Jurkat, Clone E6-1 (cell line): ENCODE data around the gene STPG2.
"Not testable (repeated sequence)": the region's sequence is repeated elsewhere in the genome, so short reads cannot be mapped to it uniquely, and the experiment has no call there.

Experiments used
- DNase-seq: peaks from one replicate; pipeline ENCODE4 v3.0.0-alpha.2; 2011; ENCODE audit warnings: low read depth, low spot score
- H3K4me3 ChIP-seq: 2 replicates; pipeline ENCODE4 v1.5.1; 2011; ENCODE audit warnings: mild to moderate bottlenecking, low read length, control low read depth, moderate library complexity

Gene STPG2

DNA sequence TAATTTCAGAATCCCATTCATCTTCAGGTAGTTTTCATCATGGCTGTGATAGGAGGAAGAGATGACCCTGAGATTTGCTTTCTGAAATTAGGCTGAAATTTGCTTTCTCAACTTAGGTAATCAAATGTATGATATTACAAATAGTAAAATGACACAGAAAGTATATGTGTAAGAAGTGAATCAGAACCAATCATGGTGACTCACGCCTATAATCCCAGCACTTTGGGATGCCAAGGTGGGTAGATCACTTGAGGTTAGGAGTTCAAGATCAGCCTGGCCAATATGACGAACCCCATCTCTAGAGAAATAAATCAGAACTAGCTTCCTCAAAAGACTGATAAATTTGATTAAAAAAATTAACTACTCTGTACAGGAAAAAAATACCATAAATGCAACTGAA, 555.4 kb downstream of the STPG2 start:
- no peak for DNase-seq
- no peak overlapping the region for H3K4me3 ChIP-seq

DNA sequence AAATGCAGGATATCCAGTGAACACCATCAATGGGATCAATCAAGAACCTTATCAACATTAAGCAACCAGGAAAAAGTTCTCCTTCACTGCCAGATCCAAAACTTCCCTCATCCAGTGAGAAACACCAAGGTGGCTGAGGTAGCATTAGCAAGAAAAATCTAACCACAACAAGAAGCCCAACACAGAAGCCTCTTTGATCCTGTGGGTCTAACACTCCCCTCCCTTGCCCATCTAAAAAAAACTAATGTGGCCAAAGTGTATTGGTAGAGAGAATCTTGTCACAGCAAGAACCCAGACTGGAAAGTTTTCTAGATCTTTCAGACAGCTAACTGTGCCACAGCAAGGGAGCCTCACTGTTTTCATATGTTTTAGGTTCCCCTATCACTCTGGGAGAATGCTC, 558.0 kb downstream of the STPG2 start:
- no peak overlapping the region for H3K4me3 ChIP-seq
- no peak for DNase-seq

DNA sequence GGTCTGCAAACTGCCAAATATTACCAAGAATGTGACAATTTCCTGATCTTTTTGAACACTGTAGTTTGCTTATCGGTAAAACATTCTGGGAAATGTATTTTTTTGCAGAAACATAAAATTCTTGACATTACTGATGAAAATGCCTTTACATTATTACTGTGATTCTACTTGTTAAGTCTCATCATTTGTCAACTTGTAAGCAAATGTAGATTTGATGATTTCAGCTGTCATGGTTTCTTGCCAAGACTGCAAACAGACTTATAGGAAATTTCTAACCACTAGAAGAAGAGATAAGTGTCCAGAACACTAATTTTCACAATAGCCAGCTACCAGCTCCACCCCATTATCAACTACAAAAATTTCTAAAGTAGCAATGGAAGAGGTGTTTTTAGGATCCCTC, 560.4 kb downstream of the STPG2 start:
- no peak for DNase-seq
- no peak overlapping the region for H3K4me3 ChIP-seq

DNA sequence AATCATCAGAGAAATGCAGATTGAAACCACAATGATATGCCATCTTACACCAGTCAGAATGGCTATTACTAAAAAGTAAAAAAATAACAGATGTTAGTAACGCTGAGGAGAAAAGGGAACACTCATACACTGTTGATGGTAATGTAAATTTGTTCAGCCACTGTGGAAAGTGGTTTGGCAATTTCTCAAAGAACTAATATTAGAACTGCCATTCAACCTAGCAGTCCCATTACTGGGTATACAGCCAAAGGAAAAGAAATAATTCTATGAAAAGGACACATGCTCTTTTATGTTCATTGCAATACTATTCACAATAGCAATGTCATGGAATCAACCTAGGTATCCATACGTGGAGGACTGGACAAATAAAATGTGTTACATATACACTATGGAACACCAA, 566.3 kb downstream of the STPG2 start:
- DNase-seq = no peak
- H3K4me3 ChIP-seq = no peak overlapping the region

DNA sequence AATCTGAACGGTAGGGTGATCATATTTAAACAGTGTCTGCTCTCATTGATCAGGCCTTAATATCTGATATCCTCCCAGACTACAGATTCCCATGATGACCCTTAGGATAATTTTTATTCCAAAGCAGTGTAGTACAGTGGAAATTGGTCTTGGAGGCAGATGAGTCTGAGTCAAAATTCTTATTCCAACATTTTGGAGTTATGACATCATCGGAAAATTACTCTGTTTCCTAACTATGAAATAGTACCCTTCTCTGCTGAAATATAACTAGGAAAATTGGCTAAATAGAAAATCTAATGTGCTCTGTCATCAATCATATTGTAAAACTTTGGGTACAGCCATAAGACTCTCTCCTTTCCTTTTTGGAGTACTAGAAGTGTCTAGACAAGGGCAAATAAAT, 583.3 kb downstream of the STPG2 start:
- no peak for DNase-seq
- no peak overlapping the region for H3K4me3 ChIP-seq

DNA sequence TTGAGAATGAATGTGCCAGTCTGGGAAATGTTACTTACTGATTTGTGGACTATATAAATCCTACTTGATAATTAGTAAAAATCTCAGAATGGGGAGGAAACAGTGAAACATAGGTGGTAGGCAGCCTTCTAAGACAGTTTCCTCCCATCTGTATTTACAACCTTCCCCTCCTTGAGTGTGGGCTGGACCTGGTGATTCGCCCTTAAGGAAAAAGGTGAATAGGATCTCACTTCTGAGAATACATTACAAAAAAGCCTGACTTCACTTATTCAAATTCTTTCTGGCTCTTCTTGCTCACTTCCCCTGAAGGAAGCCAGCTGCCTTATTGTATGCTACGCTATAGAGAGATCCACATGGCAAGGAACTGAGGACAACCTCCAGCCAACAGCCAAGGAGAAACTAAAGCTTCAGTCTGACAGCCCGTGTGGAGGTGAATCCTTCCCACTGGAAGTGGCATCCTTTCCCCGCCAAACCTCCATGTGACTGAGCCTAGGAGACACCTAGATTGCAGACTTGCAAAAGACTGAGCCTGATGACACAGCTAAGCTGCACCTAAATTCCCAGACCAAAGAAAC, 585.0 kb downstream of the STPG2 start:
- no peak for DNase-seq
- no peak overlapping the region for H3K4me3 ChIP-seq

DNA sequence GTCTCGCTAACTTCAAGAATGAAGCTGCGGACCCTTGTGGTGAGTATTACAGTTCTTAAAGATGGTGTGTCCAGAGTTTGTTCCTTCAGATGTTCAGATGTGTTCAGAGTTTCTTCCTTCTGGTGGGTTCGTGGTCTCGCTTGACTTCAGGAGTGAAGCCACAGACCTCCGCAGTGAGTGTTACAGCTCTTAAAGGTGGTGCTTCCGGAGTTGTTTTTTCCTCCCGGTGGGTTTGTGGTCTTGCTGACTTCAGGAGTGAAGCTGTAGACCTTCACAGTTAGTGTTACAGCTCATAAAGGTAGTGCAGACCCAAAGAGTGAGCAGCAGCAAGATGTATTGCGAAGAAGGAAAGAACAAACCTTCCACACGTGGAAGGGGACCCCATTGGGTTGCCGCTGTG, 592.6 kb downstream of the STPG2 start:
- H3K4me3 ChIP-seq = not testable (repeated sequence)
- peak; percentile 37 for DNase-seq

DNA sequence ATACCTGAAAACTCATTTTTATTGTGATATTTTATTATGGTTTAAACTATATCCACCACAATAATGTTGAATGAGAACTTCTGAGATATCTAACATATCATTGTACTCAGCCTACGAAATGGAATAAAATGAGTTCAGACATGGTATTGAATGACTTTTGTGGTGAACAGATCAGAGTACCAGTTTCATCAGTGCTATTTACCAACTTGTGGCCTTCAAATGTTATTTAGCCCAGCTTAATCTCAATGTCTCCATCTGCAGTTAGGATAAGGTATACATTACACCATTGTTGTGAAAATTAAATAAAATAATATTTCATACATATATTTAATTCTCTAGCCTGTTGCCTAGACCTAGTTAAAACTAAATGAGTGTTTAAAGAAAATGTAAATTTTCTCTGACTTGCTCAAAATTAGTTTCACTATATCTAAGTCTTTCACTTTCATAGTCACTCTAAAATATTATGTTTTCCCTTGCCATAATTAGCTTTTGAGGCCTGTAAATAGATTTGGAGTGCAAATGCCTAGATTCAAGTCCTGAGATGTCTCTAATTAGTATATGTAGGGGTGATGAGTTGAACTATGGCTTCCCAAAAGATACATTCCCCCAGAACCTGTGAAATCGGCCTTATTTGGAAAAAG, 594.2 kb downstream of the STPG2 start:
- no peak for DNase-seq
- no peak overlapping the region for H3K4me3 ChIP-seq

DNA sequence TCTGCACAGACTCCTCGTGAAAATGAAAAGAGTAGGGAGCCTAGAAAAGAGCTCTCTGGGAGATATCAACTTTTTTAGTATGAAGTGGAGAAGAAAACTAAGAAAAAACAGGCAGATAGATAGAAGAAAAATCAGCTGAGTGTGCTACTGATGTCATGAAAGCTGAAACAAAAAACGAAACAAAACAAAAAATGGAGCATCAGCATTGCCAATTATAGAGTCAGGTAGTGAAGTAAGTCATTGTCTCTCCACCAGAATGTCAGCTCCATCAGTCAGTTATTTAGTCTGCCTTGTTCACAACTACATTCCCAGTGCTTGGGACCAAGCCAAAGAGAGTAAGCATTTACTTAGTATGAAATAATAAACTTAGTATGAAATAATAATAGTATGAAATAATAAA, 595.1 kb downstream of the STPG2 start:
- H3K4me3 ChIP-seq = no peak overlapping the region
- DNase-seq = no peak

DNA sequence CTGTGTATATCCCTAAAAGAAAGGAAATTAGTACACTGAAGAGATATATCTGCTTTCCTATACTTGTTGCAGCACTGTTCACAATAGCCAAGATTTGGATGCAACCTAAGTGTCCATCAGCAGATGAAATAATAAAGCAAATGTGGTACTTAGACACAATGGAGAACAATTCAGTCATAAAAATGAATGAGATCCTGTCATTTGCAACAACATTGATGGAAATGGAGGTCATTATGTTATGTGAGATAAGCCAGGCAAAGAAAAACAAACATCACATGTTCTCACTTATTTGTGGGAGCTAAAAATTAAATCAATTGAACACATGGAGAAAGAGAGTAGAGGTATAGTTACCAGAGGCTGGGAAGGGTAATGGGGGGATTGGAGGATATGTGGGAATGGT, 611.9 kb downstream of the STPG2 start:
- no peak overlapping the region for H3K4me3 ChIP-seq
- DNase-seq = no peak

DNA sequence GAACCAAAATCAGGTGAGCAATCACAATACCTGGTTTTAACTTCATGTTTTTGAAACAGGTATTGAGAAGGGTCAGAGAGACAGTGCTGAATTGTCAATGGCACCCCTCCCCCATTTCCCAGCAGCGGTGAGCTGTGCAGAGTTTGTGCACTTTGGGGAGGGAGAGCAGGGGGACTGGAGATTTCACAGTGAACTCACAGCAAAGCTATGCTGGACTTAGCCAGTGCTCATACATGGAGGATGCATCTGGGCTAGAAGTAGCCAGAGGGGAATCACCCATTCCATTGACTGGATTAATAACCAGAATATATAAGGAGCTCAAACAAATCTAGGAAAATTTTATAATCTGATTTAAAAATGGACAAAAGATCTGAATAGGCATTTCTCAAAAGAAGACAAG, 612.6 kb downstream of the STPG2 start:
- H3K4me3 ChIP-seq = no peak overlapping the region
- no peak for DNase-seq

DNA sequence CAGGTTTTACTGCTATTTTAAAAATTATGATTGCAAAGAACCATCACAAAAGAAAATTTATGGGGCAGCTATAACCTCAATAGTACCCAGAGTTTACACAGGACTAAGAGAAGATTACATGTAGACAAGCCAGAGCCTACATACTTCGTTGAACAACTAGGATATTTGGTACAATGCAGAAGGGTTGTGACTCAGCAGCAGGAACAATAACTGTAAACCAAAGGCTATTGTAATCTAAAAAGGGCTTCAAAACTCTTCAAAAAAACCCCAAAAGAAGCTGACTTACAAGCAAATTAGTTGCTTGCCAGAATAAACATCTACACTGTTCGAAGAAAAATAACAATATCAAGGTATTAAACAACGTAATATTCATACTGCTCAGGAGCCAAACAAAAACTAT, 618.0 kb downstream of the STPG2 start:
- no peak overlapping the region for H3K4me3 ChIP-seq
- no peak for DNase-seq

DNA sequence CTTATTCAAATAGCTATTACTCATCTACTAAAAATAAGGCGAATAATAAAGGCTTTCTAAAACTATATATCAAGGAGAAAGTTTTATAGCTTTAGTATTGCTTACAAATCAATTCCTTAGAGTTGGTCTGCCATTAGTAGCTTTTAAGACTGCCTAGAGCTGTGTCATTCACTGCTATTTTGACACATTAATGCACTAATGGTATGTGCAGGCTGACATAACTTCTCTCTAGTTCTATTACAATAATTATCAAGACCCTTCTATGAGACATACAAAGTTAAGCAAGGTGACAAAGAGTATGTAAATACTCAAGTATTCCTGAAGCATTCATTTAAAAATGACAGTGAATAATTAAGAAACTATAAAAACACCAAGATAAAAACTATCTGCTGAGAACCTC, 625.3 kb downstream of the STPG2 start:
- H3K4me3 ChIP-seq = no peak overlapping the region
- no peak for DNase-seq

DNA sequence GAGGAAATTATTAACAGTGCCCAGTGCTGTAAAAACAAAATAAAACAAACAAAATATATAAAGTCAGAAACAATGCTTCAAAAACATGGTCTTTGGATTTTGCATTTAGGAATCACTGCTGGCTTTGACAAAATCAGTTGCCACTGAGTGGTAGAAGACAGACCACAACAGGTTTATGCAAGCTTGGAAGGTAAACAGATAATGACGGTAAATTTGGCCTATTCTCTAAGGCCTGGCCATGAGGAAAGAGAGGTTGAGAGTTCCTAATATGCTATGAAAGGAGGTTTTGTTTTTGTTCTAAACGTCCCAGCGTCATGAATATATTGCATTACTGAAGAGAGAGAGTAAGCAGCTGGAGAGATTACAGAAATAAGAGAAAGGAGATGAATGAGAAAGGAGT, 629.4 kb downstream of the STPG2 start:
- DNase-seq = no peak
- H3K4me3 ChIP-seq = no peak overlapping the region
